Activated CD8-positive, alpha-beta memory T cell treated with anti-CD3 and anti-CD28 coated beads, Interleukin-2, amount 10 ng/mL, durations not matched to agents 7 days and 5 days (primary cell): ENCODE measurements around the gene SSC4D. TPM values are rescaled to one million over a fixed set of nuclear protein-coding genes. Genes with fewer than 3 reads are reported as not detected.
"Not testable (repeated sequence)": the region's sequence is repeated elsewhere in the genome, so short reads cannot be mapped to it uniquely, and the experiment has no call there.

ENCODE experiments used
- ATAC-seq: fragments of 150-1000 bp; cut with Tn5 transposase; one replicate; pipeline ENCODE4 v1.10.0; 2021; ENCODE audit warnings: moderate library complexity
- CTCF ChIA-PET: fragments of 350-600 bp; sonication (Branson Sonifier 250); formaldehyde crosslinking; loops from one replicate; lab custom pipeline; 2021; ENCODE audit warnings: antibody characterized with exemption; lab: Charles Lee
- DNase-seq: peaks from one replicate; pipeline ENCODE4 v3.0.0-alpha.2; 2020
- H3K27ac Mint-ChIP-seq: one replicate; pipeline ENCODE4 v1.8.0; 2021; ENCODE audit warnings: mild to moderate bottlenecking, mixed read lengths
- H3K27me3 Mint-ChIP-seq: one replicate; pipeline ENCODE4 v1.8.0; 2021; ENCODE audit warnings: mixed read lengths
- H3K36me3 Mint-ChIP-seq: one replicate; pipeline ENCODE4 v1.8.0; 2021; ENCODE audit warnings: mild to moderate bottlenecking, mixed read lengths
- H3K4me1 Mint-ChIP-seq: one replicate; pipeline ENCODE4 v1.8.0; 2021; ENCODE audit warnings: mixed read lengths
- H3K4me3 Mint-ChIP-seq: one replicate; pipeline ENCODE4 v1.8.0; 2021; ENCODE audit warnings: mild to moderate bottlenecking, moderate library complexity, mixed read lengths
- H3K9me3 Mint-ChIP-seq: one replicate; pipeline ENCODE4 v1.8.0; 2022; ENCODE audit warnings: low read depth, mixed read lengths
- total RNA-seq, 2 experiments: library from RNA; stranded (reverse); gene quantifications; one replicate each; pipeline ENCODE4 v1.2.3, GENCODE V29; 2021

Gene SSC4D
- total RNA-seq, 2 experiments from 2014 or later = 0.23 to 0.64 TPM

DNA sequence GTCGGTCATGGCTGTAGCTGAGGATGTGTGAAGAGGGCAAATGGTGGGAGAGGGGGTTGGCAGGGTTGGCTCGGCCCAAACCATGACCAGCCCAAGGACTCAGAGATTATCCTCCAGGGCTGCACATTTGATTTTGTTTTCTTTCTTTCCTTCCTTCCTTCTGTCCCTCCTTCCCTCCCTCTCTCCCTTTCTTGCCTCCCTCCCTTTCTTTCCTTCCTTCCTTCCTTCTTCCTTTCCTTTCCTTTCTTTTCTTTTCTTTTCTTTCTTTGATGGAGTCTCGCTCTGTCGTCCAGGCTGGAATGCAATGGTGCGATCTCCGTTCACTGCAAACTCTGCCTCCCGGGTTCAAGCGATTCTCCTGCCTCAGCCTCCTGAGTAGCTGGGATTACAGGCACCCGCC, 3.8 kb downstream of the SSC4D start:
- no peaks in the 10 kb centered on the region for H3K27me3 Mint-ChIP-seq

DNA sequence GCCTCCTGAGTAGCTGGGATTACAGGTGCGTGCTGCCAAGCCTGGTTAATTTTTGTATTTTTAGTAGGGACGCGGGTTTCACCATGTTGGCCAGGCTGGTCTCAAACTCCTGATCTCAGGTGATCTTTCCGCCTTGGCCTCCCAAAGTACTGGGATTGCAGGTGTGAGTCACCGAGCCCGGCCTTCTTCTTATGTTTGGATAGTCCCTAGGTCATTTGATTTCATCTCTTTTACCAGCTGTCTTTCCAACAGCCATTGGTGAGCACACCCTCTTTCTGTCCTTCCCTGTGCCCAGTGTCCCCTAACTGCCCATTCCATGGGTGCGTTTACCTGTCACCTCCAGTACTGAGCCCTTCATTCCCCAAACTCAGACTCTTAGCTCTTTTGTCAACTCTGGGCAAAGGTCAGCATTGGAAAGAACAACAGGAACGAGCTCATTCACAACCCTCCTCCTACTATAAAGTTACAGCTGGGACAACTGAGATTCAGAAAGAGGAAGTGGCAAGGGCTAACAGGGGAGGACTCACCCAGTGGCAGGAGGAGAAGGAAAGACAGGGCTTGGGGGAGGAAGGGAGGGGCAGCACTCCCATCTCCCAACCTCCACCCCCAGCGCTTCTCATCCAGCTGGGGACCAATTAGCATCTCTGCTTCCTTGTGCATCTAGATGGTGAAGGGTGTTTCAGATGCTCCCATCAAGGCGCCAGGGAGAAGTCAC, 5.6 kb downstream of the SSC4D start:
- Mint-ChIP-seq H3K36me3 (no peaks in the 10 kb centered on the region), H3K27me3 (no peaks in the 10 kb centered on the region), H3K27ac (no peak overlapping the region), H3K4me1 (peaks cover 3% of the 10 kb centered on the region), H3K9me3 (no peaks in the 10 kb centered on the region), H3K4me3 (no peak overlapping the region)
- ATAC-seq (no peak), DNase-seq (no peak)
- CTCF ChIA-PET = interaction anchor here (1.4 kb wide), 1 partner anchor 11 kb away, joined by 3 read pairs; no protein-coding TSS in a partner anchor

More for the DNA sequence above, 3.8 kb downstream of the SSC4D start:
- H3K27ac Mint-ChIP-seq = no peak overlapping the region
- no peaks in the 10 kb centered on the region for H3K9me3 Mint-ChIP-seq
- no peaks in the 10 kb centered on the region for H3K36me3 Mint-ChIP-seq
- DNase-seq = no peak
- peaks cover 3% of the 10 kb centered on the region for H3K4me1 Mint-ChIP-seq
- no peak overlapping the region for H3K4me3 Mint-ChIP-seq
- no peak for ATAC-seq
- CTCF ChIA-PET = no interaction called here

- not testable (repeated sequence) for H3K36me3 Mint-ChIP-seq, ATAC-seq, H3K27ac Mint-ChIP-seq, DNase-seq, H3K4me1 Mint-ChIP-seq, H3K27me3 Mint-ChIP-seq, H3K4me3 Mint-ChIP-seq, H3K9me3 Mint-ChIP-seq
- CTCF ChIA-PET = interaction anchor here (1.4 kb wide), 1 partner anchor 10 kb away, joined by 3 read pairs; no protein-coding TSS in a partner anchor
Observed at GRCh38 chr7:76403097-76403496, 6.4 kb downstream of the SSC4D start.

DNA sequence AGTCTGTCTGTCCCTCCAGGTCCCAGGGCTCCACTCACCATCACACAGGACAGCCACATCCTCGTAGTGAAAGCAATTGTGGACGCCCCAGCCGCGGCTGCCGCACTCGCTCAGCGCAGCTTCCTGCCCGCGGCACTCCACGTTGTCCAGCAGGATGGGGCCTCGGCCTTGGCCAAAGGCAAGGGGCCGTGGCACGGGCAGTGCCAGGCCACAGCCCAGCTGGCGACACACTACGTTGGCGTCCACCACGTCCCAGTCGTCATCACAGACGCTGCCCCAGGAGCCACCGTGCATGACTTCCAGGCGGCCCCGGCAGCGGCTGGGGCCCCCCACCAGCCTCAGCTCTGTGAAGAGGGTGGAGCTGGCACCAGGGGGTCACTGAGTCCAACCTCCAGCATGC, 9.2 kb downstream of the SSC4D start:
- H3K4me1 Mint-ChIP-seq = peaks cover 16% of the 10 kb centered on the region
- peaks cover 3% of the 10 kb centered on the region for H3K27me3 Mint-ChIP-seq
- no peaks in the 10 kb centered on the region for H3K9me3 Mint-ChIP-seq
- CTCF ChIA-PET = no interaction called here
- DNase-seq = no peak
- ATAC-seq = no peak
- no peak overlapping the region for H3K4me3 Mint-ChIP-seq
- H3K27ac Mint-ChIP-seq = no peak overlapping the region
- no peaks in the 10 kb centered on the region for H3K36me3 Mint-ChIP-seq

DNA sequence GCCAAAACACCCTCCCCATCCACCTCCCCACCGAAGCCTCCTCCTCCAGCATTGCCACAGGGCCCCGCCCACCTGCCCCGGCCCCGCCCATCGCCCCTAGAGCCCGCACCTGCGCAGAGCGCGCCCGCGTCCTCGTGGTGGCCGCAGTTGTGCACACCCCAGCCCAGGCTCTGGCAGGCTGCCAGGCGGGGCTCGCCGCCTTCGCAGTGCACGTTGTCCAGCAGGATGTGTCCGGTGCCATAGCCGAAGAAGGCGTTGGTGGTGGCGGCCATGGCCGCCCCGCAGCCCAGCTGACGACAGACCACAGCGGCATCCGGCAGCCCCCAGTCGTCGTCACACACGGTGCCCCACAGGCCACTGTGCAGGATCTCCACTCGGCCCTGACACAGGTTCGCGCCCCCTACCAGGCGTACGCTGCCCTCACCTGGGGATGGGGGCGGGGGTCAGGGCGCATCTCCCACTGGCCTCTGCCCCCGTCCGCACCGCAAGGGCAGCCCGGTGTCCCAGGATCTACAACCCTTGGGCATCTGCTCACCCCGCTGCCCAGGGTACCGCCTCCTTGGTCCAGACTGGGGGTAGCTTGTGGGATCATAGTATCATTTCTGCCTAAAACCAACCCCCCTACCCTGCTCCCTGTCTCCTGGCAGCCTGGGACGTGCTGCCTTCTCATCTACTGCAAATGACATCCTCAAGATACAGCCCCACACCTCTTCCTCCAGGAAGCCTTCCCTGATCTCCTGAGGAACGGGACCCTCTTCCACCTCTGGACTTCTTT, 11.9 kb downstream of the SSC4D start:
- Mint-ChIP-seq H3K4me1 (peaks cover 22% of the 10 kb centered on the region), H3K36me3 (no peaks in the 10 kb centered on the region), H3K27ac (peak overlapping the region; percentile 64), H3K9me3 (no peaks in the 10 kb centered on the region), H3K4me3 (peak overlapping the region; percentile 67), H3K27me3 (peaks cover 3% of the 10 kb centered on the region)
- DNase-seq (peak; percentile 87), ATAC-seq (peak; percentile 56)
- CTCF ChIA-PET = no interaction called here

- Mint-ChIP-seq H3K27ac (peak overlapping the region; percentile 11), H3K36me3 (no peaks in the 10 kb centered on the region), H3K27me3 (peaks cover 3% of the 10 kb centered on the region), H3K9me3 (no peaks in the 10 kb centered on the region), H3K4me3 (peak overlapping the region; percentile 67), H3K4me1 (peaks cover 26% of the 10 kb centered on the region)
- ATAC-seq (no peak), DNase-seq (no peak)
- CTCF ChIA-PET = no interaction called here
Observed at GRCh38 chr7:76396864-76397263, 12.6 kb downstream of the SSC4D start.

- ATAC-seq (no peak), DNase-seq (no peak)
- no peaks in the 10 kb centered on the region for H3K9me3 Mint-ChIP-seq
- H3K27ac Mint-ChIP-seq = no peak overlapping the region
- H3K4me3 Mint-ChIP-seq = no peak overlapping the region
- H3K36me3 Mint-ChIP-seq = no peaks in the 10 kb centered on the region
- CTCF ChIA-PET = no interaction called here
- peaks cover 28% of the 10 kb centered on the region for H3K4me1 Mint-ChIP-seq
- peaks cover 3% of the 10 kb centered on the region for H3K27me3 Mint-ChIP-seq
Observed at GRCh38 chr7:76395965-76396726, 13.4 kb downstream of the SSC4D start.

GRCh38 chr7:76395605-76395964, 13.9 kb downstream of the SSC4D start:
- CTCF ChIA-PET, DNase-seq, H3K27me3 Mint-ChIP-seq, H3K36me3 Mint-ChIP-seq, ATAC-seq, H3K27ac Mint-ChIP-seq, H3K9me3 Mint-ChIP-seq, H3K4me3 Mint-ChIP-seq: not testable (repeated sequence)
- H3K4me1 Mint-ChIP-seq = peaks cover 28% of the 10 kb centered on the region

GRCh38 chr7:76394957-76395356, 14.5 kb downstream of the SSC4D start:
- no peak overlapping the region for H3K27ac Mint-ChIP-seq
- peaks cover 3% of the 10 kb centered on the region for H3K27me3 Mint-ChIP-seq

GRCh38 chr7:76393116-76394031, 16.1 kb downstream of the SSC4D start:
- Mint-ChIP-seq H3K27ac (peak overlapping the region; percentile 98), H3K4me3 (peak overlapping the region; percentile 77), H3K9me3 (no peaks in the 10 kb centered on the region), H3K36me3 (no peaks in the 10 kb centered on the region), H3K27me3 (peaks cover 3% of the 10 kb centered on the region), H3K4me1 (peaks cover 35% of the 10 kb centered on the region)
- DNase-seq = peak; percentile 93
- ATAC-seq = peak; percentile 86
- CTCF ChIA-PET = interaction anchor here (0.8 to 1.4 kb wide), 5 partner anchors 10 to 79 kb away, joined by 3 to 4 read pairs (median 3); no protein-coding TSS in a partner anchor

More at GRCh38 chr7:76394957-76395356, 14.5 kb downstream of the SSC4D start:
- Mint-ChIP-seq H3K4me1 (peaks cover 28% of the 10 kb centered on the region), H3K9me3 (no peaks in the 10 kb centered on the region), H3K4me3 (no peak overlapping the region), H3K36me3 (no peaks in the 10 kb centered on the region)
- DNase-seq = no peak
- ATAC-seq = no peak
- CTCF ChIA-PET = interaction anchor here (1.4 kb wide), 1 partner anchor 35 kb away, joined by 3 read pairs; no protein-coding TSS in a partner anchor

- CTCF ChIA-PET = interaction anchor here (1.0 to 1.3 kb wide), 4 partner anchors 11 to 78 kb away, joined by 3 to 6 read pairs (median 4); no protein-coding TSS in a partner anchor
- ATAC-seq (peak; percentile 1), DNase-seq (no peak)
- Mint-ChIP-seq H3K4me1 (peaks cover 31% of the 10 kb centered on the region), H3K4me3 (peak overlapping the region; percentile 77), H3K36me3 (no peaks in the 10 kb centered on the region), H3K27me3 (no peaks in the 10 kb centered on the region), H3K9me3 (no peaks in the 10 kb centered on the region), H3K27ac (peak overlapping the region; percentile 98)
Observed at GRCh38 chr7:76392531-76393115, 16.9 kb downstream of the SSC4D start.

- Mint-ChIP-seq H3K4me1 (peaks cover 21% of the 10 kb centered on the region), H3K36me3 (no peaks in the 10 kb centered on the region), H3K27me3 (no peaks in the 10 kb centered on the region), H3K27ac (no peak overlapping the region), H3K4me3 (no peak overlapping the region), H3K9me3 (no peaks in the 10 kb centered on the region)
- CTCF ChIA-PET = interaction anchor here (1.3 to 2.6 kb wide), 2 partner anchors 9 to 30 kb away, joined by 4 to 7 read pairs; partner anchors contain the start of gene YWHAG
- ATAC-seq = no peak
- no peak for DNase-seq
Observed at GRCh38 chr7:76390092-76390491, 19.4 kb downstream of the SSC4D start.
